ENCODE data around the gene TIPRL. TPM values are rescaled to one million over a fixed set of nuclear protein-coding genes. Genes with fewer than 3 reads are reported as not detected.

Gene TIPRL
- total and polyA plus RNA-seq, 7 experiments from 2014 or later = 17.2 to 44.9 (median 23.5) TPM

DNA sequence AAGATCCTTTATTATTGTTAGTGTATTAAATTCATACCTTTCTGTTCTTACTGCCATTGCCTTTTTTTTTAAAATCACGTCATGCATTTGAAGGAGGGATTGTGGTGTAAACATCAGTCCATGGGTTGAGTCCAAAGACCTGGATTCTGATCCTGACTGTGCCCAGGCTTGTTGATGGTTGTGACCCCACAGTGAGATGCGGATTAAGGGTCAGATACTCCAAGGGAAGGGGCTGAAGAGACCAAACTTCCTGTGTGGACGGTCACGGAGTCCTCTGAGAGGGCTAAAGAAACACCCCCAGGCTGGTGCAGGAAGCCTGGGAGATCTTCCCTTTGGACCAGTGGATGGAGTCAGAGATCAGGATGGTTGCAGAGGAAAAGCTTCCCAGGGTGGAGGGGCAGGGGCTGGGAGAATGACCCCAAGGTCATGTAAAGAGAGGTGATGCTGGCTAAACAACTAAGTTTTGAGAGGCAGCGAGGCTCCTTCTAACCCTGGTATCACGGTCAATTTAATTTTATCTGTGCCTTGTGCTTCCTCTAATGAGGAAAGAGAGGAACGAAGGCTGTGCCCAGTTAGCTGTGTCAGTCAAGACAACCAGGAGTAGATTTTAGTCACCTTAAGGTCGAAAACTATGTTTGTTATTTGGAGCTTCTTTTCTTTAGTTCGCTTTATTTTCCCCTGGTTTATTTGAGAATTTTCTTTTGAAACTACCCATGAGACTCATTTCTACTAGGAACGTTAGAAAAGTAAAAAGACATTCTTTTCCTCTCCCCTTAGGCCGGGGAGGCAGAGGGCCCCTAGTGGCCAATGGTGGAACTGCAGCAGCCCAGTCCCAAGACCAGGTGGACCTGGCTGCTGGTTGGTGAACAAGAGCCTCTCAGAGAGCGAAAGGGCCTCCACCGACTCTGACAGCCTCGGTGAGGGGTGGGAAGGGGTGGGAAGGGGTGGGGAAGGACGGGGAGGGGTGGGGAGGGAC lies 33.3 kb upstream of the TIPRL start:
- ChIA-PET POLR2A (no interaction called here), CTCF (interaction anchor here (0.7 to 1.5 kb wide), 2 partner anchors 10 to 77 kb away, joined by 3 to 4 read pairs; no protein-coding TSS in a partner anchor)
- Histone ChIP-seq H3K4me3 (ENCODE audit: low read length) (no peak overlapping the region), H3K9me3 (ENCODE audit: control insufficient read depth in 2 of 3, low read length in 3 of 3) (no peaks in the 10 kb centered on the region), H3K27ac (ENCODE audit: low read depth, low read length) (no peak overlapping the region), H3K4me1 (ENCODE audit: control insufficient read depth in 2 of 2, insufficient read depth in 2 of 2, low read length in 2 of 2) (peaks cover 0 to 6% of the 10 kb centered on the region in 2 donors), H3K27me3 (ENCODE audit: control insufficient read depth in 2 of 2, insufficient read depth in 2 of 2, low read length in 2 of 2) (no peaks in the 10 kb centered on the region), H3K36me3 (ENCODE audit: control insufficient read depth in 2 of 3, insufficient read depth in 3 of 3, low read length in 3 of 3) (no peaks in the 10 kb centered on the region)
- peak; percentile 98 for ATAC-seq
- no peaks in the 10 kb centered on the region for H3K36me3 Mint-ChIP-seq
- H3K4me1 Mint-ChIP-seq = peaks cover 4 to 23% (median 9%) of the 10 kb centered on the region in 7 donors
- H3K27ac Mint-ChIP-seq = peak overlapping the region in 1 of 9 donors; percentile 57
- H3K9me3 Mint-ChIP-seq = no peaks in the 10 kb centered on the region
- intact Hi-C loops (cut with micrococcal nuclease) = loop anchor here (1.0 to 2.0 kb wide), 2 partner anchors 61 kb away; no protein-coding TSS in a partner anchor
- H3K27me3 Mint-ChIP-seq = peaks cover 0 to 19% (median 0%) of the 10 kb centered on the region in 5 donors
- peak overlapping the region in 8 of 10 donors; percentile 16 to 62 (median 52) for H3K4me3 Mint-ChIP-seq
- peak; percentile 58 to 85 (median 73) for DNase-seq

DNA sequence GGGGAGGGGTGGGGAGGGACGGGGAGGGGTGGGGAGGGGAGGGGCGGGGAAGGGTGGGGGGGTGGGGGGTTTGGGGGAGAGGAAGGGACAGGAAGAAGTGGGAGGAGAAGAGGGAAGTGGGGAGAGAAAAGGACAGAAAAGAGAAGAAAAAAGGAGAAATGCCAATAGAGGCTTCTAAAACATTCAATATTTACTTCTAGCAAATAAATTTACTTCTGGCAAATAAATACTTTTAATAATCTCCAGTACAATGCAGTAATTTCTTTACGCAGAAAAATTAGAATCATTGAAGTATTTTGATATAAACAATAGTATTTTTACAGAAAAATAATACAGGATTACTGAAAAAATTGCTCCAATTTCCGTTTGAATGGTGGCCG lies 32.6 kb upstream of the TIPRL start:
- H3K9me3 Mint-ChIP-seq = no peaks in the 10 kb centered on the region
- CTCF ChIA-PET = interaction anchor here (1.5 kb wide), 1 partner anchor 11 kb away, joined by 4 read pairs; no protein-coding TSS in a partner anchor
- H3K36me3 ChIP-seq (ENCODE audit: control insufficient read depth in 2 of 3, insufficient read depth in 3 of 3, low read length in 3 of 3) = no peaks in the 10 kb centered on the region

DNA sequence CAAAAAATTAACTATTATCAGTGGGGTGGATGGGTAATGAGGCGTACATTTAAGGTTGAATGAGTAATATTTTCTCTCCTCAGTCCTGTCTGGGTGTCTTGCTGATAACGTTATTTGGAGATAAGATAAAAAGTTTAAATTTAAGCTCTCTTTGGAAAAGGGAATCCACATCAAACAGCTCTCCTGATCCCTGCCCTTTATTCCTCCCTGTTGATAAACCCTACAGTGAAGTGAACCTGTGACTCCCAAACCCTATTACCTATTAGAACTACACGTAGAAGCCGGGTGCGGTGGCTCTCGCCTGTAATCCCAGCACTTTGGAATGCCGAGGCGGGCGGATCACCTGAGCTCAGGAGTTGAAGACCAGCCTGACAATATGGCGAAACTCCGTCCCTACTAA lies 32.1 kb upstream of the TIPRL start:
- intact Hi-C loops (cut with micrococcal nuclease) = no loop called here
- Histone ChIP-seq H3K27ac (ENCODE audit: low read depth, low read length) (no peak overlapping the region), H3K36me3 (ENCODE audit: control insufficient read depth in 2 of 3, insufficient read depth in 3 of 3, low read length in 3 of 3) (no peaks in the 10 kb centered on the region), H3K4me3 (ENCODE audit: low read length) (no peak overlapping the region), H3K27me3 (ENCODE audit: control insufficient read depth in 2 of 2, insufficient read depth in 2 of 2, low read length in 2 of 2) (no peaks in the 10 kb centered on the region), H3K9me3 (ENCODE audit: control insufficient read depth in 2 of 3, low read length in 3 of 3) (no peaks in the 10 kb centered on the region), H3K4me1 (ENCODE audit: control insufficient read depth in 2 of 2, insufficient read depth in 2 of 2, low read length in 2 of 2) (peaks cover 0 to 6% of the 10 kb centered on the region in 2 donors)
- Mint-ChIP-seq H3K4me3 (peak overlapping the region in 1 of 10 donors; percentile 10), H3K27me3 (peaks cover 0 to 8% (median 0%) of the 10 kb centered on the region in 5 donors), H3K27ac (no peak overlapping the region), H3K9me3 (no peaks in the 10 kb centered on the region), H3K36me3 (no peaks in the 10 kb centered on the region), H3K4me1 (peaks cover 4 to 23% (median 9%) of the 10 kb centered on the region in 7 donors)
- POLR2A ChIA-PET = no interaction called here
- ATAC-seq (no peak), DNase-seq (no peak)
- CTCF ChIA-PET = interaction anchor here (0.7 kb wide), 1 partner anchor 63 kb away, joined by 3 read pairs; no protein-coding TSS in a partner anchor

More for the DNA sequence above, 32.6 kb upstream of the TIPRL start:
- Histone ChIP-seq H3K9me3 (ENCODE audit: control insufficient read depth in 2 of 3, low read length in 3 of 3) (no peaks in the 10 kb centered on the region), H3K4me3 (ENCODE audit: low read length) (no peak overlapping the region), H3K27ac (ENCODE audit: low read depth, low read length) (no peak overlapping the region), H3K4me1 (ENCODE audit: control insufficient read depth in 2 of 2, insufficient read depth in 2 of 2, low read length in 2 of 2) (peaks cover 0 to 6% of the 10 kb centered on the region in 2 donors), H3K27me3 (ENCODE audit: control insufficient read depth in 2 of 2, insufficient read depth in 2 of 2, low read length in 2 of 2) (no peaks in the 10 kb centered on the region)
- Mint-ChIP-seq H3K27me3 (peaks cover 0 to 12% (median 0%) of the 10 kb centered on the region in 5 donors), H3K4me1 (peaks cover 4 to 23% (median 9%) of the 10 kb centered on the region in 7 donors), H3K36me3 (no peaks in the 10 kb centered on the region), H3K27ac (no peak overlapping the region), H3K4me3 (peak overlapping the region in 1 of 10 donors; percentile 29)
- no peak for ATAC-seq
- no peak for DNase-seq
- POLR2A ChIA-PET = no interaction called here
- intact Hi-C loops (cut with micrococcal nuclease) = no loop called here

- no peak overlapping the region for H3K27ac Mint-ChIP-seq
- Histone ChIP-seq H3K27ac (ENCODE audit: low read depth, low read length) (no peak overlapping the region), H3K9me3 (ENCODE audit: control insufficient read depth in 2 of 3, low read length in 3 of 3) (no peaks in the 10 kb centered on the region), H3K4me1 (ENCODE audit: control insufficient read depth in 2 of 2, insufficient read depth in 2 of 2, low read length in 2 of 2) (peaks cover 0 to 6% of the 10 kb centered on the region in 2 donors), H3K4me3 (ENCODE audit: low read length) (no peak overlapping the region), H3K36me3 (ENCODE audit: control insufficient read depth in 2 of 3, insufficient read depth in 3 of 3, low read length in 3 of 3) (no peaks in the 10 kb centered on the region), H3K27me3 (ENCODE audit: control insufficient read depth in 2 of 2, insufficient read depth in 2 of 2, low read length in 2 of 2) (no peaks in the 10 kb centered on the region)
- ChIA-PET POLR2A (interaction anchor here (0.5 kb wide), 1 partner anchor 53 kb away, joined by 3 read pairs; no protein-coding TSS in a partner anchor), CTCF (no interaction called here)
- peak overlapping the region in 3 of 10 donors; percentile 18 to 38 (median 26) for H3K4me3 Mint-ChIP-seq
- no peaks in the 10 kb centered on the region for H3K9me3 Mint-ChIP-seq
- intact Hi-C loops (cut with micrococcal nuclease) = no loop called here
- peaks cover 4 to 23% (median 9%) of the 10 kb centered on the region in 7 donors for H3K4me1 Mint-ChIP-seq
- ATAC-seq (no peak), DNase-seq (no peak)
- H3K27me3 Mint-ChIP-seq = peaks cover 0 to 5% (median 0%) of the 10 kb centered on the region in 5 donors
- H3K36me3 Mint-ChIP-seq = no peaks in the 10 kb centered on the region
Observed at GRCh38 chr1:168148916-168149315, 29.8 kb upstream of the TIPRL start.

GRCh38 chr1:168150283-168150682 lies 28.5 kb upstream of the TIPRL start:
- intact Hi-C loops (cut with micrococcal nuclease) = no loop called here
- H3K4me3 ChIP-seq (ENCODE audit: low read length) = no peak overlapping the region
- peaks cover under 1 to 20% (median 6%) of the 10 kb centered on the region in 7 donors for H3K4me1 Mint-ChIP-seq
- peaks cover 0 to 5% (median 0%) of the 10 kb centered on the region in 5 donors for H3K27me3 Mint-ChIP-seq
- POLR2A ChIA-PET = no interaction called here
- peaks cover 0 to 4% of the 10 kb centered on the region in 2 donors for H3K4me1 ChIP-seq (ENCODE audit: control insufficient read depth in 2 of 2, insufficient read depth in 2 of 2, low read length in 2 of 2)
- H3K9me3 Mint-ChIP-seq = peaks cover 0 to 4% (median 0%) of the 10 kb centered on the region in 11 donors
- no peak overlapping the region for H3K27ac ChIP-seq (ENCODE audit: low read depth, low read length)
- no peak overlapping the region for H3K4me3 Mint-ChIP-seq
- no peak overlapping the region for H3K27ac Mint-ChIP-seq
- no peaks in the 10 kb centered on the region for H3K36me3 Mint-ChIP-seq
- H3K36me3 ChIP-seq (ENCODE audit: control insufficient read depth in 2 of 3, insufficient read depth in 3 of 3, low read length in 3 of 3) = no peaks in the 10 kb centered on the region
- no peaks in the 10 kb centered on the region for H3K27me3 ChIP-seq (ENCODE audit: control insufficient read depth in 2 of 2, insufficient read depth in 2 of 2, low read length in 2 of 2)
- CTCF ChIA-PET = no interaction called here
- ATAC-seq (no peak), DNase-seq (no peak)
- no peaks in the 10 kb centered on the region for H3K9me3 ChIP-seq (ENCODE audit: control insufficient read depth in 2 of 3, low read length in 3 of 3)

GRCh38 chr1:168151935-168152334 lies 26.8 kb upstream of the TIPRL start:
- H3K27me3 Mint-ChIP-seq = peaks cover 0 to 17% (median 3%) of the 10 kb centered on the region in 5 donors
- no peak overlapping the region for H3K27ac Mint-ChIP-seq
- H3K4me3 ChIP-seq (ENCODE audit: low read length) = no peak overlapping the region
- H3K36me3 Mint-ChIP-seq = no peaks in the 10 kb centered on the region
- intact Hi-C loops (cut with micrococcal nuclease) = no loop called here
- no peaks in the 10 kb centered on the region for H3K4me1 ChIP-seq (ENCODE audit: control insufficient read depth in 2 of 2, insufficient read depth in 2 of 2, low read length in 2 of 2)
- no peaks in the 10 kb centered on the region for H3K9me3 ChIP-seq (ENCODE audit: control insufficient read depth in 2 of 3, low read length in 3 of 3)
- ChIA-PET POLR2A (no interaction called here), CTCF (interaction anchor here (0.7 kb wide), 1 partner anchor 769 kb away, joined by 6 read pairs; no protein-coding TSS in a partner anchor)
- peaks cover 0 to 6% (median 0%) of the 10 kb centered on the region in 11 donors for H3K9me3 Mint-ChIP-seq
- H3K36me3 ChIP-seq (ENCODE audit: control insufficient read depth in 2 of 3, insufficient read depth in 3 of 3, low read length in 3 of 3) = no peaks in the 10 kb centered on the region
- H3K27ac ChIP-seq (ENCODE audit: low read depth, low read length) = no peak overlapping the region
- no peaks in the 10 kb centered on the region for H3K27me3 ChIP-seq (ENCODE audit: control insufficient read depth in 2 of 2, insufficient read depth in 2 of 2, low read length in 2 of 2)
- DNase-seq (no peak), ATAC-seq (no peak)
- H3K4me3 Mint-ChIP-seq = no peak overlapping the region
- H3K4me1 Mint-ChIP-seq = peaks cover 0 to 13% (median 4%) of the 10 kb centered on the region in 7 donors
